SK-N-SH (cell line): Measurements from ENCODE around the gene SEMA3G. TPM values are rescaled to one million over a fixed set of nuclear protein-coding genes. Genes with fewer than 3 reads are reported as not detected.

Experiments
- CTCF ChIA-PET: fragments of 300-600, 350-600 bp; formaldehyde crosslinking; extraction: SDS; loops from one replicate; lab custom pipeline; 2021; lab: Yijun Ruan, JAX
- POLR2A ChIA-PET: fragments of 350-600 bp; sonication (Branson Sonifier 250); formaldehyde crosslinking; extraction: SDS; loops from one replicate; lab custom pipeline; 2020; ENCODE audit warnings: antibody characterized with exemption, inconsistent platforms; lab: Yijun Ruan, JAX
- DNase-seq: peaks from one replicate; pipeline ENCODE4 v3.0.0; 2012
- H2AFZ ChIP-seq: fragments of 200-600 bp; sonication (generic); 2 replicates; pipeline ENCODE4 v1.8.1; 2016; ENCODE audit warnings: antibody characterized with exemption, mild to moderate bottlenecking, low read depth
- H3F3A ChIP-seq: fragments of 200-600 bp; sonication (generic); replicated peaks from 2 replicates; pipeline ENCODE3; 2016; ENCODE audit warnings: antibody characterized with exemption, mild to moderate bottlenecking; ENCODE audit not compliant: insufficient read depth
- H3K27ac ChIP-seq, 2 experiments: fragments of 200-500 bp in 1 of 2; fragments of 200-600 bp in 1 of 2; sonication (Bioruptor generic) in 1 of 2; sonication (generic), shearing (Covaris generic) in 1 of 2; 2 replicates each; pipeline versions ENCODE4 v1.5.1 to v1.6.1; 2014 to 2016; ENCODE audit warnings: low read depth in 2 of 2, inconsistent platforms in 1 of 2, low read length in 1 of 2, mild to moderate bottlenecking in 1 of 2, mixed read lengths in 1 of 2
- H3K27me3 ChIP-seq: fragments of 200-600 bp; sonication (generic), shearing (Covaris generic); 2 replicates; pipeline ENCODE4 v1.6.1; 2016; ENCODE audit warnings: mixed run types; ENCODE audit not compliant: insufficient read depth
- H3K36me3 ChIP-seq, 2 experiments: fragments of 200-500 bp in 1 of 2; fragments of 200-600 bp in 1 of 2; sonication (Bioruptor generic) in 1 of 2; sonication (generic) in 1 of 2; replicated peaks in 1 of 2; 2 replicates each; pipeline versions ENCODE3 to v1.5.1; 2014 to 2016; ENCODE audit warnings: low read length in 1 of 2, mild to moderate bottlenecking in 1 of 2; ENCODE audit not compliant: insufficient read depth in 2 of 2, control insufficient read depth in 1 of 2
- H3K4me1 ChIP-seq, 2 experiments: fragments of 200-500 bp in 1 of 2; fragments of 200-600 bp in 1 of 2; sonication (Bioruptor generic) in 1 of 2; sonication (generic), shearing (Covaris generic) in 1 of 2; 2 replicates each; pipeline versions ENCODE4 v1.5.1 to v1.6.1; 2014 to 2016; ENCODE audit warnings: low read depth in 1 of 2, low read length in 1 of 2, mixed run types in 1 of 2; ENCODE audit not compliant: insufficient read depth in 2 of 2, control insufficient read depth in 1 of 2
- H3K4me2 ChIP-seq: fragments of 200-600 bp; sonication (generic), shearing (Covaris generic); 2 replicates; pipeline ENCODE4 v1.6.1; 2017; ENCODE audit warnings: mixed run types
- H3K4me3 ChIP-seq, 2 experiments: fragments of 200-500 bp in 1 of 2; fragments of 200-600 bp in 1 of 2; sonication (Bioruptor generic) in 1 of 2; sonication (generic), shearing (Covaris generic) in 1 of 2; 2 replicates each; pipeline versions ENCODE4 v1.5.1 to v1.8.1; 2014 to 2016; ENCODE audit warnings: low read depth in 2 of 2, inconsistent platforms in 1 of 2, low read length in 1 of 2, mild to moderate bottlenecking in 1 of 2, mixed read lengths in 1 of 2, moderate library complexity in 1 of 2
- H3K79me2 ChIP-seq: fragments of 200-600 bp; sonication (generic); 2 replicates; pipeline ENCODE4 v1.8.1; 2017; ENCODE audit warnings: mild to moderate bottlenecking; ENCODE audit not compliant: insufficient read depth
- H3K9ac ChIP-seq: fragments of 200-600 bp; sonication (generic); 2 replicates; pipeline ENCODE4 v1.6.1; 2017; ENCODE audit warnings: mixed run types
- H3K9me2 ChIP-seq: fragments of 200-600 bp; sonication (generic); 2 replicates; pipeline ENCODE4 v1.6.1; 2017; ENCODE audit warnings: mixed run types
- H3K9me3 ChIP-seq: fragments of 200-600 bp; sonication (generic); 2 replicates; pipeline ENCODE4 v1.6.1; 2017; ENCODE audit warnings: mixed run types, mild to moderate bottlenecking, moderate library complexity
- H4K20me1 ChIP-seq: fragments of 200-600 bp; sonication (generic); 2 replicates; pipeline ENCODE4 v1.6.1; 2017; ENCODE audit warnings: mild to moderate bottlenecking, mixed run types; ENCODE audit not compliant: insufficient read depth
- CHD2 ChIP-seq: fragments of 150-350 bp; IDR thresholded peaks from 2 replicates; pipeline ENCODE4 v1.6.1; 2018; ENCODE audit warnings: low read length; ENCODE audit not compliant: partially characterized antibody
- EP300 ChIP-seq, 2 experiments: IDR thresholded peaks; 2 replicates each; pipeline versions ENCODE4 v1.4.0 to v1.6.1; 2012; ENCODE audit warnings: borderline replicate concordance in 1 of 2, low read depth in 1 of 2, low read length in 1 of 2
- EZH2phosphoT487 ChIP-seq: fragments of 200-600 bp; sonication (generic); IDR thresholded peaks from 2 replicates; pipeline ENCODE4 v1.6.1; 2017; ENCODE audit warnings: low read depth, mixed run types, mild to moderate bottlenecking, antibody characterized with exemption, moderate library complexity, borderline replicate concordance
- FOSL2 ChIP-seq: IDR thresholded peaks from 2 replicates; pipeline ENCODE4 v1.4.0; 2012; ENCODE audit warnings: low read depth, mild to moderate bottlenecking, moderate library complexity, borderline replicate concordance
- FOXJ3 ChIP-seq: sonication (generic); formaldehyde crosslinking; IDR thresholded peaks from 2 replicates; pipeline ENCODE4 v1.5.1; 2020; ENCODE audit warnings: mild to moderate bottlenecking, missing genetic modification reagents
- FOXM1 ChIP-seq: IDR thresholded peaks from 2 replicates; pipeline ENCODE4 v1.4.0; 2012; ENCODE audit warnings: low read depth, mild to moderate bottlenecking
- GABPA ChIP-seq: IDR thresholded peaks from 2 replicates; pipeline ENCODE4 v1.4.0; 2012; ENCODE audit warnings: low read depth, mild to moderate bottlenecking
- MXI1 ChIP-seq: IDR thresholded peaks from 2 replicates; pipeline ENCODE4 v1.6.1; 2012; ENCODE audit warnings: mild to moderate bottlenecking, low read depth, low read length, improper control_type of control experiment
- NFIC ChIP-seq: IDR thresholded peaks from 2 replicates; pipeline ENCODE4 v1.4.0; 2012; ENCODE audit warnings: borderline replicate concordance
- NRF1 ChIP-seq: IDR thresholded peaks from 2 replicates; pipeline ENCODE4 v1.6.1; 2012; ENCODE audit warnings: low read depth, mild to moderate bottlenecking, low read length
- RAD21 ChIP-seq: IDR thresholded peaks from 2 replicates; pipeline ENCODE4 v1.6.1; 2012; ENCODE audit warnings: mild to moderate bottlenecking, low read length
- RFX5 ChIP-seq: IDR thresholded peaks from 2 replicates; pipeline ENCODE4 v1.6.1; 2012; ENCODE audit warnings: mild to moderate bottlenecking, improper control_type of control experiment, low read length
- SMC3 ChIP-seq: IDR thresholded peaks from 2 replicates; pipeline ENCODE4 v1.6.1; 2012; ENCODE audit warnings: low read depth, low read length, improper control_type of control experiment
- TAF1 ChIP-seq: IDR thresholded peaks from 2 replicates; pipeline ENCODE4 v1.6.1; 2012; ENCODE audit warnings: low read depth, mild to moderate bottlenecking, low read length, moderate library complexity, borderline replicate concordance
- YY1 ChIP-seq: IDR thresholded peaks from 2 replicates; pipeline ENCODE4 v1.4.0; 2012; ENCODE audit warnings: low read depth, mild to moderate bottlenecking
- WGBS: methylation state at CpG from one replicate; pipeline ENCODE4 v1.1.6; 2017; ENCODE audit warnings: low lambda C conversion rate; 5-methylcytosine and 5-hydroxymethylcytosine counted together
- polyA plus RNA-seq, 3 experiments: library from polyadenylated mRNA; depleted of rRNA; stranded (reverse); fragments of >200 nt; gene quantifications; 2 replicates each; pipeline ENCODE4 v1.2.3, GENCODE V29; 2012
- TF ChIP-seq, protein P1 (sequence below): IDR thresholded peaks from 2 replicates; pipeline ENCODE4 v1.4.0; 2012; ENCODE audit warnings: low read depth, borderline replicate concordance
- TF ChIP-seq, protein P2 (sequence below): IDR thresholded peaks from 2 replicates; pipeline ENCODE4; 2012
- TF ChIP-seq, protein P3 (sequence below): fragments of 150-350 bp; IDR thresholded peaks from 2 replicates; pipeline ENCODE4 v1.6.1; 2016; ENCODE audit warnings: mild to moderate bottlenecking, low read depth, low read length

SEMA3G gene
- polyA plus RNA-seq, 1 of the 3 experiments (the other 2 are of a cell fraction), result 0.13 TPM

DNA sequence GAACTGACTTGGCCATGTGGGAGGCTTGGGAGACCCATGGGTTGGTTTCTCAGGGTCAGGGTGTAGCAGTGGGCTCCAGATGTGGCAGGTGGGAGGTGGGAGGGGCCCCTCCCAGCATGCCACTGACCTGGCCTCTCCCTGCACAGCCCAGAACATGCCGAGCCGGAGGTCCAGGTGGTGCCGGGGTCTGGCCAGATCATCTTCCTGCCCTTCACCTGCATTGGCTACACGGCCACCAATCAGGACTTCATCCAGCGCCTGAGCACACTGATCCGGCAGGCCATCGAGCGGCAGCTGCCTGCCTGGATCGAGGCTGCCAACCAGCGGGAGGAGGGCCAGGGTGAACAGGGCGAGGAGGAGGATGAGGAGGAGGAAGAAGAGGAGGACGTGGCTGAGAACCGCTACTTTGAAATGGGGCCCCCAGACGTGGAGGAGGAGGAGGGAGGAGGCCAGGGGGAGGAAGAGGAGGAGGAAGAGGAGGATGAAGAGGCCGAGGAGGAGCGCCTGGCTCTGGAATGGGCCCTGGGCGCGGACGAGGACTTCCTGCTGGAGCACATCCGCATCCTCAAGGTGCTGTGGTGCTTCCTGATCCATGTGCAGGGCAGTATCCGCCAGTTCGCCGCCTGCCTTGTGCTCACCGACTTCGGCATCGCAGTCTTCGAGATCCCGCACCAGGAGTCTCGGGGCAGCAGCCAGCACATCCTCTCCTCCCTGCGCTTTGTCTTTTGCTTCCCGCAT, 42.3 kb upstream of the SEMA3G start:
- H3K4me3 ChIP-seq, result no peak overlapping the region
- H3K27ac ChIP-seq, result no peak overlapping the region
- TF ChIP-seq, protein P1, sequence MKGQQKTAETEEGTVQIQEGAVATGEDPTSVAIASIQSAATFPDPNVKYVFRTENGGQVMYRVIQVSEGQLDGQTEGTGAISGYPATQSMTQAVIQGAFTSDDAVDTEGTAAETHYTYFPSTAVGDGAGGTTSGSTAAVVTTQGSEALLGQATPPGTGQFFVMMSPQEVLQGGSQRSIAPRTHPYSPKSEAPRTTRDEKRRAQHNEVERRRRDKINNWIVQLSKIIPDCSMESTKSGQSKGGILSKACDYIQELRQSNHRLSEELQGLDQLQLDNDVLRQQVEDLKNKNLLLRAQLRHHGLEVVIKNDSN, result no peak
- TF ChIP-seq FOXM1 (no peak), RAD21 (no peak), NFIC (no peak), CHD2 (no peak), SMC3 (no peak), NRF1 (no peak), YY1 (no peak), EZH2phosphoT487 (no peak), FOSL2 (no peak), TAF1 (no peak), EP300 (IDR thresholded peaks at IDR 0.05; ENCODE audit: borderline replicate concordance in 1 of 2, low read depth in 1 of 2, low read length in 1 of 2) (no peak), GABPA (no peak), RFX5 (no peak), FOXJ3 (no peak), MXI1 (no peak)
- TF ChIP-seq, protein P2, sequence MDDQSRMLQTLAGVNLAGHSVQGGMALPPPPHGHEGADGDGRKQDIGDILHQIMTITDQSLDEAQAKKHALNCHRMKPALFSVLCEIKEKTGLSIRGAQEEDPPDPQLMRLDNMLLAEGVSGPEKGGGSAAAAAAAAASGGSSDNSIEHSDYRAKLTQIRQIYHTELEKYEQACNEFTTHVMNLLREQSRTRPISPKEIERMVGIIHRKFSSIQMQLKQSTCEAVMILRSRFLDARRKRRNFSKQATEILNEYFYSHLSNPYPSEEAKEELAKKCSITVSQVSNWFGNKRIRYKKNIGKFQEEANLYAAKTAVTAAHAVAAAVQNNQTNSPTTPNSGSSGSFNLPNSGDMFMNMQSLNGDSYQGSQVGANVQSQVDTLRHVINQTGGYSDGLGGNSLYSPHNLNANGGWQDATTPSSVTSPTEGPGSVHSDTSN, result no peak
- TF ChIP-seq, protein P3, sequence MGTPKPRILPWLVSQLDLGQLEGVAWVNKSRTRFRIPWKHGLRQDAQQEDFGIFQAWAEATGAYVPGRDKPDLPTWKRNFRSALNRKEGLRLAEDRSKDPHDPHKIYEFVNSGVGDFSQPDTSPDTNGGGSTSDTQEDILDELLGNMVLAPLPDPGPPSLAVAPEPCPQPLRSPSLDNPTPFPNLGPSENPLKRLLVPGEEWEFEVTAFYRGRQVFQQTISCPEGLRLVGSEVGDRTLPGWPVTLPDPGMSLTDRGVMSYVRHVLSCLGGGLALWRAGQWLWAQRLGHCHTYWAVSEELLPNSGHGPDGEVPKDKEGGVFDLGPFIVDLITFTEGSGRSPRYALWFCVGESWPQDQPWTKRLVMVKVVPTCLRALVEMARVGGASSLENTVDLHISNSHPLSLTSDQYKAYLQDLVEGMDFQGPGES, result no peak
- H3K36me3 ChIP-seq, result peaks cover 18 to 59% of the 10 kb centered on the region in 2 experiments
- no peak overlapping the region for H2AFZ ChIP-seq
- H3K4me1 ChIP-seq, result peaks cover 3 to 24% of the 10 kb centered on the region in 2 experiments; a peak in 2 of 4 replicates
- H3F3A ChIP-seq, result no peaks in the 10 kb centered on the region
- no peaks in the 10 kb centered on the region for H3K27me3 ChIP-seq
- 96% methylated on average over 27 of the region's 31 CpGs for WGBS
- no peaks in the 10 kb centered on the region for H3K9me3 ChIP-seq
- CTCF ChIA-PET, result no interaction called here
- no peaks in the 10 kb centered on the region for H3K79me2 ChIP-seq
- DNase-seq, result no peak
- H3K9ac ChIP-seq, result no peak overlapping the region
- H3K9me2 ChIP-seq, result no peaks in the 10 kb centered on the region
- no peaks in the 10 kb centered on the region for H4K20me1 ChIP-seq
- POLR2A ChIA-PET, result no interaction called here
- no peak overlapping the region for H3K4me2 ChIP-seq
